ENCODE measurements around the gene NKX2-3.

Gene NKX2-3

GRCh38 chr10:99525897-99526296 lies 6.8 kb upstream of the NKX2-3 start:
- in situ Hi-C loops (cut with MboI; ENCODE audit: low sequenced_read_pairs), result no loop called here

GRCh38 chr10:99526861-99527504 lies 5.8 kb upstream of the NKX2-3 start:
- in situ Hi-C loops (cut with MboI; ENCODE audit: low sequenced_read_pairs), result no loop called here

- in situ Hi-C loops (cut with MboI; ENCODE audit: low sequenced_read_pairs), result no loop called here
These were observed 4.9 kb upstream of the NKX2-3 start for GRCh38 chr10:99527526-99528493.

GRCh38 chr10:99528494-99529441 lies 4.0 kb upstream of the NKX2-3 start:
- in situ Hi-C loops (cut with MboI; ENCODE audit: low sequenced_read_pairs), result no loop called here

GRCh38 chr10:99529591-99530107 lies 3.1 kb upstream of the NKX2-3 start:
- in situ Hi-C loops (cut with MboI; ENCODE audit: low sequenced_read_pairs), result no loop called here

GRCh38 chr10:99530108-99531025 lies 2.4 kb upstream of the NKX2-3 start:
- in situ Hi-C loops (cut with MboI; ENCODE audit: low sequenced_read_pairs), result no loop called here

- in situ Hi-C loops (cut with MboI; ENCODE audit: low sequenced_read_pairs), result no loop called here
These were observed 1.6 kb upstream of the NKX2-3 start for GRCh38 chr10:99531026-99531695.

- in situ Hi-C loops (cut with MboI; ENCODE audit: low sequenced_read_pairs), result no loop called here
These were observed 797 bp upstream of the NKX2-3 start for GRCh38 chr10:99531696-99532593.

- in situ Hi-C loops (cut with MboI; ENCODE audit: low sequenced_read_pairs), result no loop called here
These were observed 1.0 kb downstream of the NKX2-3 start for GRCh38 chr10:99533496-99534449.

GRCh38 chr10:99534450-99534938 lies 1.8 kb downstream of the NKX2-3 start:
- in situ Hi-C loops (cut with MboI; ENCODE audit: low sequenced_read_pairs), result no loop called here

- in situ Hi-C loops (cut with MboI; ENCODE audit: low sequenced_read_pairs), result no loop called here
These were observed 2.4 kb downstream of the NKX2-3 start for GRCh38 chr10:99534939-99535763.

GRCh38 chr10:99535764-99536337 lies 3.1 kb downstream of the NKX2-3 start:
- in situ Hi-C loops (cut with MboI; ENCODE audit: low sequenced_read_pairs), result no loop called here

GRCh38 chr10:99536338-99537085 lies 3.8 kb downstream of the NKX2-3 start:
- in situ Hi-C loops (cut with MboI; ENCODE audit: low sequenced_read_pairs), result no loop called here

- in situ Hi-C loops (cut with MboI; ENCODE audit: low sequenced_read_pairs), result no loop called here
These were observed 4.6 kb downstream of the NKX2-3 start for GRCh38 chr10:99537086-99537988.
